Retinal pigment epithelial cell (primary cell): Measurements from ENCODE around the gene CTBP2.

Source experiments
- DNase-seq: peaks from one replicate; pipeline ENCODE4 v3.0.0-alpha.2; 2010; ENCODE audit warnings: low read depth
- H3K4me3 ChIP-seq: 2 replicates; pipeline ENCODE4 v1.5.1; 2011; ENCODE audit warnings: mild to moderate bottlenecking, low read length, control low read depth, moderate library complexity
- CTCF ChIP-seq: conservative IDR thresholded peaks from 2 replicates; pipeline ENCODE4 v1.5.1; 2011; ENCODE audit warnings: low read depth, low read length, control low read depth, inconsistent platforms

CTBP2 gene

GRCh38 chr10:125147971-125148439, 12.4 kb downstream of the CTBP2 start:
- H3K4me3 ChIP-seq: no peak overlapping the region
- DNase-seq: no peak
- no peak for TF ChIP-seq CTCF

DNA sequence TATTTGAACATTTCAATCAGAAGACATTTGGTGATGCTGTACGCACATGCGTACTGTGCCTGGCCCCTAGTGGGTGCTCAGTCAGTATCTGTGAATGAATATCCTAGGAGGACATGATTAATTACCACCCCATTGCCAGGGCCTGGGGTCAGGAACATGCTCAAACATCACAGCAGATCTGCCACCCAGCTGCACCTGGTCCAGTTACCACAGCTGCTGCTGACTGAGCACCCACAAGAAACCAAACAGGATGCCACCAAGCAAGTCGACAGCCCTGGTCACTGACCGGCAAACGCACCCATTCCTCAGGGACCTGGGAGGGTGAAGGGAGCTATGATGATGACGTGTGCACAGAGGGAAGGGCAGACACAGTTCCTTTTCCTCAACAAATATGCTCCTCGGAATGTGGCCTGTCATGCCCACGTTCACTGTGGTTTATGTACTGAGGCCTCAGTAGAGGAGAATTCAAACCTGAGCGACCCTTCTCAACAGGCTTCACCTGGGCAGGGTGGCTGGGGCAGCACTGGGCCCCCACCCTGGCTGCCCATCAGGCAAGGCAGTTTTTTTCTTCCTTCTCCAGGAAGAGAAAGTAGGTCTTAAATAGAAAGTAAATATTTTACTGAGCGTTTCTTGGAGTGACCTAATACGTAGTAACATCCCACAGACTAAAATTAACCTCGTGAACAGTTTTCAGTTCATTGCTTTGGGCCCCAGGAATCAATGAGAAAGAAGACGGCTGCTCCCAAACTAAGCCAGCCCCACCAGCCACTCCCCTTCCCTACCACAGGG, 13.4 kb downstream of the CTBP2 start:
- TF ChIP-seq CTCF: peak; percentile 3
- no peak overlapping the region for H3K4me3 ChIP-seq
- DNase-seq: no peak

DNA sequence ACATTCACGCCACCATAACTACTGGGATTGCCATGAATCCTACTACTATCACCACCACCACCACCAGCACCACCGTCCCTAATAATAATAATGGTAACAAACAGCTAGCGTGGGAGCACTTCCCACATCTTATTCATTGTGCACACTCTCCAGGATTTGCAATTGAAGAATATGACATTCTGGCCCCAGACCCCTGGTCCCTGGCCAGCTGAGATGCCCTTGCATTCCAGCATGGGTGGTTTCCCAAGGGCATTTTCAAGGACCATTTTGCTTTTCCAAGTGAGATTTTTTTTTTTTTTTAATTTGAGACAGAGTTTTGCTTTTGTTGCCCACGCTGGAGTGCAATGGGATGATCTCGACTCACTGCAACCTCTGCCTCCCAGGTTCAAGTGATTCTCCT, 14.7 kb downstream of the CTBP2 start:
- DNase-seq: no peak
- no peak overlapping the region for H3K4me3 ChIP-seq
- no peak for TF ChIP-seq CTCF

GRCh38 chr10:125144693-125145623, 15.4 kb downstream of the CTBP2 start:
- peak; percentile 48 for TF ChIP-seq CTCF
- no peak overlapping the region for H3K4me3 ChIP-seq
- no peak for DNase-seq

DNA sequence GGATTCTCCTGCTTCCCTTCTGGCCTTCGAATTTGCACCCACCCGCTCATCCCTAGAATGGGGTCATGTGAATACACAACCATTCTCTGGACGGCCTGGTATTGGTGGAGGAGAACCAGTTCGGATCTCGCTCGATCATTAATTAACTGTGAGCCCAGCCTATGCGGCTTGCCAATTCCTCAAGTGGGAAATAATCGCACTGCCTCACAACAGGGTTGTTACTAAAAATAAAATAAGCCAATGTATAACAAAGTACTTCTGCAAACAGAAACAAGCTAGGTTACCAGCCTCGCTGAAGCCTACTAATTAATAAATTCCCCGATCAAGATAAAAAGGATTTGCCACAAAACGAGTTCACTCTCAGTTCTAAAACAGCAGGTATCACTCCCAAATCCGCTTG, 16.2 kb downstream of the CTBP2 start:
- no peak for DNase-seq
- H3K4me3 ChIP-seq: no peak overlapping the region
- no peak for TF ChIP-seq CTCF

- DNase-seq: no peak
- no peak overlapping the region for H3K4me3 ChIP-seq
- no peak for TF ChIP-seq CTCF
Measured at GRCh38 chr10:125142946-125143345, 17.4 kb downstream of the CTBP2 start.
